HEK293T (cell line): ENCODE data around the gene EFCAB7.

ENCODE experiments used
- CTCF ChIA-PET: fragments of 350-600 bp; formaldehyde crosslinking; extraction: SDS; loops from one replicate; lab custom pipeline; 2021; ENCODE audit warnings: antibody characterized with exemption, inconsistent platforms; lab: Yijun Ruan, JAX
- POLR2A ChIA-PET: fragments of 350-600 bp; formaldehyde crosslinking; extraction: SDS; loops from one replicate; lab custom pipeline; 2020; ENCODE audit warnings: antibody characterized with exemption, inconsistent platforms; lab: Yijun Ruan, JAX
- DNase-seq: peaks from one replicate; pipeline ENCODE4 v3.0.0; 2012; ENCODE audit warnings: mixed read lengths; ENCODE audit errors: extremely low spot score
- ARNT ChIP-seq: fragments of 450-650 bp; IDR thresholded peaks from 2 replicates; pipeline ENCODE4 v1.6.1; 2017; ENCODE audit warnings: mild to moderate bottlenecking
- BHLHE40 ChIP-seq: fragments of 450-650 bp; IDR thresholded peaks from 2 replicates; pipeline ENCODE4 v1.6.1; 2016; ENCODE audit warnings: mild to moderate bottlenecking, moderate library complexity, borderline replicate concordance
- CTBP1 ChIP-seq: fragments of 450-650 bp; IDR thresholded peaks from 2 replicates; pipeline ENCODE4 v1.6.1; 2016; ENCODE audit warnings: borderline replicate concordance
- ELF4 ChIP-seq: fragments of 450-650 bp; IDR thresholded peaks from 2 replicates; pipeline ENCODE4 v1.6.1; 2017; ENCODE audit warnings: antibody characterized with exemption
- FOXA1 ChIP-seq: fragments of 450-650 bp; IDR thresholded peaks from 2 replicates; pipeline ENCODE4 v1.6.1; 2016; ENCODE audit warnings: mild to moderate bottlenecking
- FOXK2 ChIP-seq: fragments of 450-650 bp; IDR thresholded peaks from 2 replicates; pipeline ENCODE4 v1.6.1; 2016; ENCODE audit warnings: mild to moderate bottlenecking
- FOXM1 ChIP-seq: fragments of 450-650 bp; IDR thresholded peaks from 2 replicates; pipeline ENCODE4 v1.6.1; 2017; ENCODE audit warnings: mild to moderate bottlenecking, borderline replicate concordance
- HDGF ChIP-seq: fragments of 450-650 bp; IDR thresholded peaks from 2 replicates; pipeline ENCODE4 v1.6.1; 2017; ENCODE audit warnings: antibody characterized with exemption, borderline replicate concordance
- L3MBTL2 ChIP-seq: fragments of 450-650 bp; conservative IDR thresholded peaks from 2 replicates; pipeline ENCODE4 v1.6.1; 2016; ENCODE audit warnings: mild to moderate bottlenecking
- LEF1 ChIP-seq: fragments of 450-650 bp; IDR thresholded peaks from 2 replicates; pipeline ENCODE4 v1.6.1; 2017; ENCODE audit warnings: mild to moderate bottlenecking, borderline replicate concordance
- NFRKB ChIP-seq: fragments of 450-650 bp; IDR thresholded peaks from 2 replicates; pipeline ENCODE4 v1.6.1; 2016; ENCODE audit warnings: mild to moderate bottlenecking, moderate library complexity
- PKNOX1 ChIP-seq: fragments of 450-650 bp; IDR thresholded peaks from 2 replicates; pipeline ENCODE4 v1.6.1; 2016
- SP1 ChIP-seq: fragments of 450-650 bp; IDR thresholded peaks from 2 replicates; pipeline ENCODE4 v1.6.1; 2017
- SUZ12 ChIP-seq: fragments of 450-650 bp; IDR thresholded peaks from 2 replicates; pipeline ENCODE4 v1.6.1; 2016; ENCODE audit warnings: mild to moderate bottlenecking
- TARDBP ChIP-seq: fragments of 450-650 bp; IDR thresholded peaks from 2 replicates; pipeline ENCODE4 v1.6.1; 2016
- ZNF384 ChIP-seq: fragments of 450-650 bp; IDR thresholded peaks from 2 replicates; pipeline ENCODE4 v1.6.1; 2016

EFCAB7 gene

GRCh38 chr1:63522891-63523728, at the start of gene EFCAB7, which contains the start of gene ITGB3BP:
Gene EFCAB7 (plus strand): TSS chr1:63523525. CDS start chr1:63525573, 2,048 bp downstream.
Gene ITGB3BP (minus strand): TSS chr1:63523225. CDS start chr1:63523133, 92 bp downstream.
- CTCF ChIA-PET: interaction anchor here (0.6 kb wide), 2 partner anchors 54 to 720 kb away, joined by 3 to 7 read pairs; no protein-coding TSS in a partner anchor
- peak; percentile 95 for DNase-seq
- POLR2A ChIA-PET: interaction anchor here (1.1 to 1.6 kb wide), 3 partner anchors 10 to 155 kb away, joined by 4 to 6 read pairs (median 4); no protein-coding TSS in a partner anchor
- peak; percentile 95 for TF ChIP-seq ELF4
- peak; percentile 99 for TF ChIP-seq CTBP1
- peak; percentile 50 for TF ChIP-seq PKNOX1
- peak; percentile 89 for TF ChIP-seq FOXM1
- peak; percentile 98 for TF ChIP-seq L3MBTL2
- no peak for TF ChIP-seq SP1
- TF ChIP-seq BHLHE40: no peak
- TF ChIP-seq FOXA1: no peak
- TF ChIP-seq ZNF384: no peak
- TF ChIP-seq ARNT: peak; percentile 76
- no peak for TF ChIP-seq NFRKB
- no peak for TF ChIP-seq SUZ12
- no peak for TF ChIP-seq HDGF
- TF ChIP-seq LEF1: no peak; the same call in 1 of the 2 replicates
- peak; percentile 82; the same call in 1 of the 2 replicates for TF ChIP-seq FOXK2
- TF ChIP-seq TARDBP: no peak; the same call in 1 of the 2 replicates

- POLR2A ChIA-PET: no interaction called here
Measured at GRCh38 chr1:63475761-63476160, 47.6 kb upstream of the EFCAB7 start.

GRCh38 chr1:63480057-63480456, 43.3 kb upstream of the EFCAB7 start:
- no peak for DNase-seq
- ChIA-PET POLR2A (no interaction called here), CTCF (no interaction called here)
- TF ChIP-seq ZNF384 (no peak), PKNOX1 (no peak), BHLHE40 (no peak), HDGF (no peak), L3MBTL2 (no peak), ELF4 (no peak), TARDBP (no peak), NFRKB (no peak), SUZ12 (no peak), ARNT (no peak), LEF1 (no peak), FOXA1 (no peak)

More at GRCh38 chr1:63475761-63476160, 47.6 kb upstream of the EFCAB7 start:
- TF ChIP-seq CTBP1: no peak
- no peak for TF ChIP-seq PKNOX1
- TF ChIP-seq FOXA1: no peak
- TF ChIP-seq FOXK2: no peak
- no peak for TF ChIP-seq BHLHE40
- no peak for TF ChIP-seq TARDBP
- TF ChIP-seq LEF1: no peak
- TF ChIP-seq ZNF384: no peak
- TF ChIP-seq SP1: no peak
- TF ChIP-seq HDGF: no peak
- no peak for TF ChIP-seq NFRKB
- no peak for DNase-seq
- CTCF ChIA-PET: interaction anchor here (0.6 kb wide), 1 partner anchor 396 kb away, joined by 3 read pairs; no protein-coding TSS in a partner anchor

- POLR2A ChIA-PET: no interaction called here
- CTCF ChIA-PET: no interaction called here
Measured at GRCh38 chr1:63486629-63487028, 36.7 kb upstream of the EFCAB7 start.

More at GRCh38 chr1:63486629-63487028, 36.7 kb upstream of the EFCAB7 start:
- TF ChIP-seq ZNF384 (no peak), TARDBP (no peak), NFRKB (no peak), HDGF (no peak), FOXK2 (no peak), L3MBTL2 (no peak), PKNOX1 (no peak), CTBP1 (no peak), ARNT (no peak), LEF1 (no peak), SP1 (no peak), SUZ12 (no peak)
- no peak for DNase-seq
